Heart left ventricle (tissue), 13 donors: ENCODE measurements around the gene DOK3.
"Not testable (repeated sequence)": the region's sequence is repeated elsewhere in the genome, so short reads cannot be mapped to it uniquely, and the experiment has no call there.

Source experiments
- POLR2A ChIP-seq, 2 donors: fragments of 450-650 bp; IDR thresholded peaks; one replicate each; pipeline ENCODE4 v1.6.1; 2017; ENCODE audit warnings: antibody characterized with exemption in 2 of 2, mild to moderate bottlenecking in 2 of 2, moderate library complexity in 2 of 2
- TF ChIP-seq, protein P1 (sequence below), 12 donors: fragments of 200-600 bp; sonication (generic) in 4 of 12; IDR thresholded peaks; one replicate each; pipeline versions ENCODE4 v1.5.0 to v1.8.0; 2018 to 2022; ENCODE audit warnings: antibody characterized with exemption in 12 of 12, mild to moderate bottlenecking in 5 of 12
- donor health status: ischemic (EF 13 %, LVEDD 7.1; RV severe dilation, severe dysfunction).
- donor health status: DM: no; HTN: yes; CAD: no.
- donor health status: DM: no; HTN: no; CAD: no.
- donor health status: ischemic (EF 25% LVEDD 6.9; RV normal size, moderate dysfunction).
- donor health status: ischemic (EF 25% LVEDD 5.7; RV mildly dilated, moderate dysfunction).
- donor health status: ischemic (EF 35%, LVEDD 5.7; RV mildly dilated, moderate dysfunction).
- donor health status: nonischemic (EF 11% LVEDD 7.7; RV severe dilation, severe dysfunction).
- donor health status: DM: yes; HTN: yes; CAD: no.
- donor health status: PGD.
- donor health status: ischemic (EF 29% LVEDD 5.4; RV normal size, mild dysfunction).
- donor health status: nonischemic (EF 23%, LVEDD 6.1; RV moderate dilation, normal function).

GRCh38 chr5:177534433-177534832, 24.8 kb upstream of the DOK3 start:
- not testable (repeated sequence) for TF ChIP-seq POLR2A (IDR thresholded peaks at IDR 0.05)
- TF ChIP-seq, protein P1, sequence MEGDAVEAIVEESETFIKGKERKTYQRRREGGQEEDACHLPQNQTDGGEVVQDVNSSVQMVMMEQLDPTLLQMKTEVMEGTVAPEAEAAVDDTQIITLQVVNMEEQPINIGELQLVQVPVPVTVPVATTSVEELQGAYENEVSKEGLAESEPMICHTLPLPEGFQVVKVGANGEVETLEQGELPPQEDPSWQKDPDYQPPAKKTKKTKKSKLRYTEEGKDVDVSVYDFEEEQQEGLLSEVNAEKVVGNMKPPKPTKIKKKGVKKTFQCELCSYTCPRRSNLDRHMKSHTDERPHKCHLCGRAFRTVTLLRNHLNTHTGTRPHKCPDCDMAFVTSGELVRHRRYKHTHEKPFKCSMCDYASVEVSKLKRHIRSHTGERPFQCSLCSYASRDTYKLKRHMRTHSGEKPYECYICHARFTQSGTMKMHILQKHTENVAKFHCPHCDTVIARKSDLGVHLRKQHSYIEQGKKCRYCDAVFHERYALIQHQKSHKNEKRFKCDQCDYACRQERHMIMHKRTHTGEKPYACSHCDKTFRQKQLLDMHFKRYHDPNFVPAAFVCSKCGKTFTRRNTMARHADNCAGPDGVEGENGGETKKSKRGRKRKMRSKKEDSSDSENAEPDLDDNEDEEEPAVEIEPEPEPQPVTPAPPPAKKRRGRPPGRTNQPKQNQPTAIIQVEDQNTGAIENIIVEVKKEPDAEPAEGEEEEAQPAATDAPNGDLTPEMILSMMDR (IDR thresholded peaks at IDR 0.05): not testable (repeated sequence)
